Sigmoid colon (tissue), 4 donors: ENCODE results near the gene MYCN.

Source experiments
- CTCF ChIP-seq, 4 experiments: fragments of 450-650 bp in 3 of 4; fragments of 200-600 bp in 1 of 4; IDR thresholded peaks; one replicate each; pipeline ENCODE4 v1.5.1; 2016 to 2019; ENCODE audit warnings: antibody characterized with exemption in 4 of 4, mild to moderate bottlenecking in 3 of 4, moderate library complexity in 2 of 4
- EP300 ChIP-seq, 4 donors: sonication (generic); formaldehyde crosslinking; IDR thresholded peaks; one replicate each; pipeline ENCODE4 v1.6.1; 2017; ENCODE audit warnings: antibody characterized with exemption in 4 of 4
- POLR2A ChIP-seq, 2 donors: fragments of 450-650 bp; IDR thresholded peaks; one replicate each; pipeline ENCODE4 v1.6.1; 2016; ENCODE audit warnings: antibody characterized with exemption in 2 of 2, mild to moderate bottlenecking in 2 of 2, moderate library complexity in 2 of 2
- POLR2AphosphoS5 ChIP-seq, 4 donors: sonication (generic); formaldehyde crosslinking; IDR thresholded peaks; one replicate each; pipeline ENCODE4 v1.6.1; 2017; ENCODE audit warnings: antibody characterized with exemption in 4 of 4

- no peak for TF ChIP-seq EP300 (IDR thresholded peaks at IDR 0.05)
- no peak for TF ChIP-seq CTCF (IDR thresholded peaks at IDR 0.05)
- TF ChIP-seq POLR2AphosphoS5 (IDR thresholded peaks at IDR 0.05), result no peak
- no peak for TF ChIP-seq POLR2A (IDR thresholded peaks at IDR 0.05)
These were observed 4.7 kb upstream of the MYCN start for GRCh38 chr2:15935675-15936074.
